GM21390 (cell line): ENCODE measurements around the gene SERTAD3.
"Not testable (repeated sequence)": the region's sequence is repeated elsewhere in the genome, so short reads cannot be mapped to it uniquely, and the experiment has no call there.

Source experiments
- ATAC-seq: cut with Tn5 transposase; IDR thresholded peaks from one replicate; pipeline ENCODE4 v1.9.1; 2021; ENCODE audit not compliant: unreplicated experiment

SERTAD3 gene

DNA sequence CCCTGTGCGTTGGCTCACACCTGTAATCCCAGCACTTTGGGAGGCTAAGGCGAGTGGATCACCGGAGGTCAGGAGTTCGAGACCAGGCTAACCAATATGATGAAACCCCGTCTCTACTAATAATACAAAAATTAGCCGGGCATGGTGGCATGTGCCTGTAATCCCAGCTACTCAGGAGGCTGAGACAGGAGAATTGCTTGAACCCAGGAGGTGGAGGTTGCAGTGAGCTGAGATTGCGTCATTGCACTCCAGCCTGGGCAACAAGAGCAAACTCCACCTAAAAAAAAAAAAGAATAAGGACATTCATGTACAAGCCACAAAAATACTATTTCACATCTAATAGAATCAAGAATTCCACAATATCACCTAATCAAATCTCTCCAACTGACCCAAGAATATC, 15.9 kb downstream of the SERTAD3 start:
- ATAC-seq, result not testable (repeated sequence)

DNA sequence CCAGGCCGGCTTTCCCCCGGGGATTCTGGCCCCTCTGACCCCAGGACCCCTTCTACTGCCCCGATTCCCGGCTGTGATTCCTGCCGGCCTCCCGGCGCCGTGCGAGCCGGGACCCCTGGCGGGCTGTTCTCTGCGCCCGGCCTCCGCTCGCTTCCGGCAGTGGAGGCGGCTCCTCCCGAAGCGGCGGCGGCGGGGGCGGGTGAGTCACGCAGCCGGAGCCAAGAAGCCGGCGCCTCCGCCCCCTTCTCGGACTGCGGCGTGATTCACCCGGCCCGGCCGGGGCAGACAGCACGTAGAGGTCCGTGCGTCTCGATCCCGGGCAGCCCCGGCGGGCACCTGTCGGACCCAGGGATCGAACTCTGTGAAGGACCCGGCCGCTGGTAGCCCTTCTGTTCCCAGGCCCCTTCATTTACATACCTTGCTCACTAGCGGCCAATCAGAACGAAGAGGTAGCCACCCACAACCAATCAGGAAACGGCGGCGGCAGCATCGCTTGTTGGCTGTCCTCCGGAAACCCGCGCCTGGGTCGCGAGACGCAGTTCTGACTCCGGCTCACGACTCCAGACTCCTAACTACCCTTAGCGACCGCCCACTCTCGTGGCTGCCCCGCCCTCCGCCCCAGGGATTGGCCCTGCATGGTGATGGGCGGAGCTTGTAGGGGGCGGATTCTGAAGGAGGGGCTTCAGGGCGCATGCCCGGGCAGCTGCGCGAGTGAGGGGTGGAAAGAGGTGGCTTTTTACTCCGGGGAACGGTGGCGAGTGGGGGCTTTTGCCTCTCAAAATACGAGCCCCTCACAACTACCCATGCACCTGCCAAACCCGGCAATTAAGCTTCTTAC, 18.5 kb downstream of the SERTAD3 start, which contains the start of gene SERTAD1:
Gene SERTAD1, minus strand, starts transcription at position 543 of the 838 bp plus-strand sequence. CDS start 2,446 bp downstream, outside the sequence.
- peak; percentile 78 for ATAC-seq

DNA sequence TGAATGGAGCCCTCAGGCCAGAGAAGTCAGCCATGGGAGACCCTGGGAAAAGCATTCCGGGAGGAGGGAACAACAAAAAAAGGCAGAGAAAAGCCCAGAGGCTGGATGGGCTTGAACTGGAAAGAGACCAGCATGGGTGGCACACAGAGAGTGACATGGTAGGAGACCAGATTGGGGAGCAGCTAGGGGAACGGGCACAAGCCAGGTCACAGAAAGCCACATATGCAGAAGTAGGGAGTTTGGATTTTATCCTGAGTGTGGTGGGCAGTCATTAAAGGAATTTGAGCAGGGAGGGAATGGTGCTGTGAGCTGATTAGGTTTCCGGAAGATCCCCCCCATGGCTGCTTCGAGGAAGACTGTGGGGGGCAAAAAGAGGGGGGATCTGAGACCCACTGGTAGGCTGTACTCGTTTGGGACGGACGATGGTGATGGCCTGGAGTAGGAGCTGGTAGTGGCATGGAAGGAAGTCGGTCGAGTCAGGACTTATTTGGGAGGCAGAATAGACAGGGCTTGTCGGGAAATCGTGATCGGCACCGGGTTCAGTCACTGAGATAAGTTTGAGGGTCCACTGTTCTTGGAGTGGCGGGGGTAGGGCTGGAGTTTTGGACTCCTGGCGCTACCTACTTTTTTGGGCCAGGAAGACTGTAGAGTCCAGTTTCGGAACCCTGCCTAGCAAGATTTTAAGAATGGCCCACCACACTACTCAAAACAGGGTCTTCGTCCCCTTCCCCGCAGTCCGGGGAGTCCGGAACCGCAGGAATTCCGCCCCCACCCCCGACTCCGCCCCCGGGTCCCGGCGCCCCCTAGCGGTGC, 19.3 kb downstream of the SERTAD3 start:
- no peak for ATAC-seq

DNA sequence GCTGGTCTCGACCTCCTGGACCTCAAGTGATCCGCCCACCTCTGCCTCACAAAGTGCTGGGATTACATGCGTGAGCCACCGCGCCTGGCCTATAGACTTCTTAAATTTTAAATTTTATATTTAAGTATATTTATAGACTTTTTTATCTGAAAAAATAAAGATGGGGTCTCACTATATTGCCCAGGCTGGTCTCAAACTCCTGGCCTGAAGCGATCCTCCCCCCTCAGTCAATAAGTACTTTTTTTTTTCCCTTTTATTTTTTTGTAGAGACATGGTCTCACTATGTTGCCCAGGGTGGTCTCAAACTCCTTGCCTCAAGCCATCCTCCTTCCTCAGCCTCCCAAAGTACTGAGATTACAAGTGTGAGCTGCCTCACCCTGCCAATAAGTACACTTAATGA, 20.2 kb downstream of the SERTAD3 start:
- no peak for ATAC-seq

DNA sequence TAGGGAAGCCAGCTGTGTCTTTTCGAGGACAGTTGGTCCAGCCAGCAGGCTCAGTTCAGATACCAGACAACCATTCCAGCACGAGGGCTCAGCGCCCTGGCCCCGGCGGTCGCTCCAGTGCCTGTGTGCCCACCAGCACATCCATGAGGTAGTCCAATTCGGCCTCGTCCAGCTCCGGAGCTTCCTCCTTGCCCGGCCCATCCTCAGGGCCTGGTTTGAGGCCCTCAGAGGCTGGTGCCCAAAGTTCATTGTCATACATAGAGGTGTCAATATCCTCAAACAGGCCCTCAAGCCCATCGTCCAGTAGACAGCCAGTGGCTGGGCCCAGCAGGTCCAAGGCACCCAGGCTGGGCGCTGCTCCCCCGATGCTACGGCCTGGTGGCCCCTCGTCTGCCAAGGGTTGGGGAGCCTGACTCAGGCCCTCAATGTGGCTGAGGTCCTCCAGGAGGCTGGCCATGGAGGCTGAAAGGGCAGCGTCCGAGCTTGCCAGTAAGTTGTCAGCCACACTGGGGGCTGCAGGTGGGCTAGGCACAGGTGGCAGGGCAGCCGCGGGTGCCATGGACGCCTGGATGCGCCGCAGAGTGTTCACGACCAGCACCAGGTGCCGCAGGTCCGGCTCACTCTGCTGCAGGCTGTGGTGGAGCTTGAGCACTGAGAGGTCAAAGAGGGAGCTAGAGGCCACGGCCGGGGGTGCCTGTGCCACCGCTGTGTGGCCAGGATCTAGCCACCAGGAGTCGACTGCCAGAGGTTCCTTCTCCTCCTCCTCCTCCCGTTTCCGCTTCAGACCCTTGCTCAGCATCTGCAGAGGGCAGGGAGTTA, 21.2 kb downstream of the SERTAD3 start:
- no peak for ATAC-seq

DNA sequence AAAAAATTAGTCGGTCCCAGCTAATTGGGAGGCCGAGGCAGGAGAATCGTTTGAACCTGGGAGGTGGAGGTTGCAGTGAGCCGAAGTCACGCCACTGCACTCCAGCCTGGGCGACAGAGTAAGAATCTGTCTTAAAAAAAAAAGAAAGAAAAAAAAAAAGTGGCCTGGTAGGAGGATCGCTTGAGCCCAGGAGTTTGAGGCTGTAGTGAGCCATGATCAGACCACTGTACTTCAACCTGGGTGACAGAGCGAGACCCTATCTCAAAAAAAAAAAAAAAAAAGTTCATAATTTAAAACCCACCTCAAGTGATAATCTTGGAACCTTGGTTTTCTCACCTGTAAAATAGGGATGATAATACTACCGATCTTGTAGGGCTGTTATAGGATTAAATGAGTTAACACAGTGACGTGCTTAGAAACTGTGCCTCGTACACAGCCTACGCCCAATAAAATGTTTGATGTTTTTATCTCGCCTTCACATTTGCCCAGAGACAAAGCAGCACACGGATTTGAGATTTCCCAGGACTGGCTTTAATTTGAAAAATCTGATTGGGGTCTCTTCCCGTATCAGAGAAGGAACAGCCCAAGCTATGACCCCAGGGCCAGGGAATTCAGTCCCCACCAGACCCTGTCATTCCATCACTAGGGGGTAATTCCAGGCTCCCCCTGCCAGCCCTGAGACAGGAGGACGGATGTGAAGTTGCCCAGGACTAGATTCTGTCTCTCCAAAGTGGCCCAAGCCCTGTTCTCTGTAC, 22.0 kb downstream of the SERTAD3 start:
- ATAC-seq, result no peak

DNA sequence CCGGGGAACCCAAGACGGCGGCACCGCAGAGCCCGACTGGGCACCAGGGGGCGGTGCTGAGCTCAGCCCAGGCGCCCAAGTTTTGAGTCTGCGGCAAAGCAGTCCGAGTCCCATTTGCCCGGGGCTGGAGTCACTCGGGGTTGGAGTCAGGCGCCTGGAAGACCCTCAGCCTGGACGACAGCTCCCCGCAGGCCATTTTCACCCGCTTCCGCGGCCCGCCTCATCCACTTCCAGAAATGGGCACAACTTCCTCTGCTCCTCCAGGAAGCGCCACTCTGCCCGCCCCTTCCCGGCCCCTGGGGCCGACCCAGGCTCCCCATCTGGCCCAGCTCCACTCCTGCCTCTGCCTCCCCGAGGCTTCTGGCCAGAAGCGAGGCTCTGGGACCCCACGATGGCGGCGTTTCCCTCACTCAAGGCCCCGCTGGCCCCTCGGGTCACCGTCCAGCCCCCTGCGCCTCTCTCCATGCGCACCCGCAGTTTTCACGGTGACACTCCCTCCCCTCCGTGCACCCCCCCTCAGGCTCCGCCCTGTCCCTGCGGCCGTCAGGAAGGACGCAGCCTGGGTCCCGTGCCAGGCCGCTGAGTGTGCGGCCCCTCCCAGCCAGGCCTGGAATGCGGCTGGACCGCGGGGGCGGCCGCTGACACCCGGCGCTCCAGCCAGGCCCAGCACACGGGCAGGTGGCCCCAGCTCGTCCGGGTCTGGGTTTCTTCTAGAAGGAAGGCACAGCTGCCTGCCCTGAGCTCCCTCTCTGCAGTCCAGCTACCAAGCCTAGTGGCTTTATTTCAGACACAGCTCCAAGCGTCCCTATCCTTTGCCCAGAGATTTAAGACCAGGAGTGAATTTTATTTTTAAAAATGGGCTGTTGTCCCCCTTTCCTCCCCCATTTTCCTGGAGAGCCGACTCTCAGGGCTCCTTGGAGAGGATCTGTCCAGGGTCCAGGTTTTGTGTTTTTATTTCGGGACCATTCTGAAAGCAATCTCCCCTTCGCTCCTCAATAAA, 23.1 kb downstream of the SERTAD3 start:
- ATAC-seq, result peak; percentile 37

DNA sequence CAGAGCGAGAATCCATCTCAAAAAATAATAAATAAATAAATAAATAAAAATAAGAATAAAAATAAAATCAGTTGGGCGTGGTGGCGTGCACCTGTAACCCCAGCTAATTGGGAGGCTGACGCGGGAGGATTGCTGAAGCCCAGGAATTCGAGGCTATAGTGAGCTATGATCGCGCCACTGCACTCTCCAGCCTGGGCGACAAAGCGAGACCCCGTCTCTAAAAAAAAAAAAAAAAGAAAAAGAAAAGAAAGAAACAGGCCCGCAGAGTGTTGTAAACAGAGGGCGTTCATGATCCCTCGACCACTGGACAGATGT, 23.7 kb downstream of the SERTAD3 start:
- no peak for ATAC-seq

DNA sequence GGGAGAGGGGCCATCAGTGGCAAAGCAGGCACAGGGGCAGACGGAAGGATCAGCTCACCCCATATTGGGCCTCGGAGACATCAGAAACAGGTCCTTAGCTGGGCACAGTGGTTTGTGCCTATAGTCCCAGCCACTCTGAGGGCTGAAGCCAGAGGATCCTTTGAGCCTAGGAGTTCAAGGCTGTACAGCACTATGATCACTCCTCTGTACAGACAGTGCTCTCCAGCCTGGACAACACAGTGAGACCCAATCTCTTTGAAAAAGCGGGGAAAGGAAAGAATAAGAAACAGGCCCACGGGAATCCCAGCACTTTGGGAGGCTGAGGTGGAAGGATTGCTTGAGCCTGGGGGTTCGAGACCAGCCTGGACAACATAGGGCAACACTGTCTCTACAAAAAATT, 24.4 kb downstream of the SERTAD3 start:
- ATAC-seq, result no peak

DNA sequence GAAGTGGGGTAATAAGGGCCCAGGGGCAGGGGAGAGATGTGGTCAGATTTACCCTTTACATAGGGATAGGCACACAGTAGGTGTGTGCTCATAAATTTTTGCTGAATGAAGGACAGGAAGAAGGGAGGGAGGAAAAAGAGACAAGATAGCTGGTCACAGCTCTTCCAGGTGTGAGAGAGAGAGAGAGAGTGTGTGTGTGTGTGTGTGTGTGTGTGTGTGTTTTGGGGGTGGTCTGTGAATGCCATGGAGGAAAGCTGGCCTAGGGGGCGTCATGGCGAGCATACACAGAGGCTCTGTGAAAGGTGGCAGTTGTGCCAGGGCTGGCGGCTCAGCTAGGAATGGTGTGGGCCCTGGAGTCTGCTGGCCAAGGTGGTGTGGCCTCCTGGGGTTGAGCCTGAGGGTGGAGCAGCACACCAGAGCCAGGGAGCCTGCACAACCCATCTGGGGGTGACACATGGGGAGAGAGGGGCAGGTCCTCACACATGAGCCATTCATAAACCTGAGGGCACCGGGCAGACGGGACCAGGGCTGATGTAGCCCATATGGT, 25.0 kb downstream of the SERTAD3 start:
- no peak for ATAC-seq

DNA sequence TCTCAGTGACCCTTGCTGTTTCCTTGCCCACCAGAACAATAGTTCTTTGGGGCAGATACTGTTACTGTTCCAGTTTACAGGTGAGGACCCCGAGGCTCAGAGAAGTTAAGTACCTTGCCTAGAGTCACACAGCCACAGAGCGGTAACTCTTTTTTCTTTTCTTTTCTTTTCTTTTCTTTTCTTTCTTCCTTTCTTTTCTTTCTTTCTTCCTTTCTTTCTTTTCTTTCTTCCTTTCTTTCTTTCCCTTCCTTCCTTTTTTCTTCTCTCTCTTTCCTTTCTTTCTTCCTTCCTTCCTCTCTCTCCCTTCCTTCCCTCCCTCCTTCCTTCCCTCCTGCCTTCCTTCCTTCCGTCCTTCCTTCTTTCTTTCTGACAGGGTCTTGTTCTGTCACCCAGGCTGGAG, 26.1 kb downstream of the SERTAD3 start:
- ATAC-seq, result no peak

DNA sequence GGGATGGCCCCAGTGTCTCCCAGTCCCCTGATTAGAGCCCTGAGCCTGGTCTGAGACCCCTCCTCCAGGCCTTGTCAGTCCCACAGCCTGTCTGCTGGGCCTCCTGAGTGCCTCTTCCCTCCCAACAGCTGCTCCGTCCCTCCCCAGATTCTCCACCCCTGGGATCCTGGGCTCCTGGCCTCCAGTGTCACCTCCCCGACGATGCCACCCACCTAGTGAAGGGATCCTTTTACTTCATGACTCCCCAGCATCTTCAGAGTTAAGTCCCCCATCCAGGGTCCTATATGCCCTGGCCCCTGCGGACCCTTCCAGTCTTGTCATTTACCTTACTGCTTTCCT, 26.5 kb downstream of the SERTAD3 start:
- no peak for ATAC-seq

DNA sequence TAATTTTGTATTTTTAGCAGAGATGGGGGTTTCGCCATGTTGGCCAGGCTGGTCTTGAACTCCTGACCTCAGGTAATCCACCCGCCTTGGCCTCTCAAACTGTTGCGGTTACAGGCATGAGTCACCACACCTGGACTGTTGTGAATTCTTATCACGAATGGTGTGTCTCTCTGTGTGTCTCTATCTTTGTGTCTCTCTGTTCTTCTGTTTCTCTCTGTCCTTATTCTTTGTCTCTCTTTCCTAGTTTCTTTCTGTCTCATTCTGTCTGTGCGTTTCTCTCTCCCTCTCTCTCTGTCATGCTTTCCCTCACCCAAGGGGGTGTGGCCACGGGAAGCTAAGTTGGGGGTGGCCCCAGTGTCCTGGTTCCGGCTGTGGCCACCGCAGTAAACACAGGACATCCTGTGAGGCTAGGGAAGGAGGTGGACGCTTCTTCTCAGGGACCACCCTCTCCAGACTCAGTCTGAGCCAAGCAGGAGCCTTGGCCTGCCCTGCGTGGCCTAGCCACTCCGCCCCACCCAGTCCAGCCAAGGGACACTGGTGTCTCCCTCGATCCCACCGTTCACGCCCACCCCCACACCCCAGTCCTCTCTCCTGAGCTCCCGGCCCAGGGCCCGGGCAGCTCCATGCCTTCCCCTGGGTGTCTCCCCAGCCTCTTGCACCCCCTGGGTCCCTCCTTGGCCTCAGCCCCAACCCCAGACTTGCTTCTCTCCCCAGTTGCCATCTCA, 27.1 kb downstream of the SERTAD3 start:
- no peak for ATAC-seq

DNA sequence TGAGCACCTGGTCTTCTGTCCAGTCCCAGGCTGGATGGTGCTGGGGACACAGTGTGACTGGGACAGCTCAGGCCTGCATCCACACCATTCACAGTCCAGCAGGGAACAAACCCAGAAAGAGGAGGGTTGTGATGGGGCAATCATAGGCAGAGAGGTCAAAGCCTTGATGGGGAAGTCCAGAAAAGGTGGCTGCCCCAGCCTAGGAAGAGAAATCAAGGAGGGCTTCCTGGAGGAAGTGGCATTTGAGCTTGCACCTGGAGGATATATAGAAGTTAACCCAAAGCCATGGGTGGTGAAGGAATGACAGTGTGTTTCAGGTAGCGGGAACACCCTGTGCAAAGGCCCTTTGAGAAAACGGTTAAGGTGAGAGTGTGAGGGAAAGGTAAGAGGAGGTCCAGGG, 28.4 kb downstream of the SERTAD3 start:
- no peak for ATAC-seq

DNA sequence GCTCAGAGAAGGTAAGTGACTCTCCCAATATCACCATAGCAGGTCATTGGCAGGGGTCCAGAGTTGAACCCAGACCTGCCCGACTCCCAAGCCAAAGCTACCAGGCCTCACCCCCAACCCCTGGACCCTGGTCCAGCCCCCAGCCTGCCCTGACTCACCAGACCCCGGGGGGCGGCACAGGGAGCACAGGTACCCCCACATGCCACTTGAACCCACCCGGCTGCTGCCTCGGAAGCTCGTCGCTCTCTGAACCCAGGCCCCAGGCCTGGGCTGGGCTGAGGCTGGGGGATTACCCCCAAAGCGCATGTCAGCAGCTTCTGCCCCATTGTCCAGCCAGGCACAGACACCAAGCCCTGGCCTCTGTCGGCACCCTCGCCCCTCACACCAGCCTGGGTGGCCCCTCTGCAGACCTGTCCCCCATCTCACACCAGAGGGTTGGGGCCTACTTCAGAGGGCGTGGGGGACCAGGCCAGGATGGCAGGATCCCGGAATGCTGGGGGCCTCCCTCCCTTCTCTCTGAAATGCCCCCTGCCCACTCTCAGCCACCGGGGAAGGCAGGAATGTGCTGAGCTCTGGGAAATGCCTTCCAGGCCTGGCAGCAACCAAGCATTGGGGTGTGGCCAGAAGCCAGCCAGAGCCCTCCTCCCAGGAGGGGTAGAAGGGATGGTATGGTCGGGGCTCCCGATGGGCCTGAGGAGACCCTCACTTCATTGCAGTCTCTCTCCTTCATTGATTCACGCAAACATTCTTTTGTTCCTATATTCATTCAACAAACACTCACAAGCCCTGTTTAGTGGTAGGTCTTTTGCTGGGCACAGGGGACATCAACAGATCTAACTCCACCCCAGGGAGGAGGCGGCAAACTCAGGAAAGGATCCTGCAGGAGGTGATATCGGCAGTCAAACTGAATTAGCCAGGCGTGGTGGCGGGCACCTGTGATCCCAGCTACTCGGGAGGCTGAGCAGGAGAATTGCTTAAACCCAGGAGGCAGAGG, 29.3 kb downstream of the SERTAD3 start:
- no peak for ATAC-seq

DNA sequence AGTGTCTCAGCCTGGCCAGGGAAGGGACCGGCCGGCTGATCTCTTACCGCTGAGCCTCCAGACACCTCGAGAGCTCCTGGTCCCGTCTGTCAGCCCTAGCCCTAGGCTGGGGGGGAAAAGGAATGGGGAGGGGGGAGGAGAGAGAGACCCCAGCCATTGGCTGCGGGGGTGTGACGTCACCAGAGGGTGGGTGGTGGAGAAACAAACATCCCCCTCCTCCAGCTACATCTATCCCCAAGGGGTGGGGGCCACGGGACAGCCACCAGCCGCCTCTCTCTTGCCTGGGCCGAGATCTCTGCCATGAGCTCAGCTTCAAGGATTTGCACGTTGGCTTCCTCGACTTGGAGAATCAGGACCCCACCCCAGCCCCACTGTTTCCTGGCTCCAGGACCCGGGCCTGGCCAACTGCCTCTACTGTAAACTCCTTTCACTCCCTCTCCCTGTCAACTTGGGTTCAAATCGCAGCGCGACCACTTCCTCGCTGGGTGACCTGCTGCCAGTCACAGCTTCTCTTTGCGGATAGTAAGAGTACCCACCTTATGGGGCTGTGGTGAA, 30.8 kb downstream of the SERTAD3 start, which contains the start of gene PRX:
Gene PRX, minus strand, starts transcription at position 88 of the 555 bp plus-strand sequence. CDS start 5,446 bp downstream, outside the sequence.
- no peak for ATAC-seq

DNA sequence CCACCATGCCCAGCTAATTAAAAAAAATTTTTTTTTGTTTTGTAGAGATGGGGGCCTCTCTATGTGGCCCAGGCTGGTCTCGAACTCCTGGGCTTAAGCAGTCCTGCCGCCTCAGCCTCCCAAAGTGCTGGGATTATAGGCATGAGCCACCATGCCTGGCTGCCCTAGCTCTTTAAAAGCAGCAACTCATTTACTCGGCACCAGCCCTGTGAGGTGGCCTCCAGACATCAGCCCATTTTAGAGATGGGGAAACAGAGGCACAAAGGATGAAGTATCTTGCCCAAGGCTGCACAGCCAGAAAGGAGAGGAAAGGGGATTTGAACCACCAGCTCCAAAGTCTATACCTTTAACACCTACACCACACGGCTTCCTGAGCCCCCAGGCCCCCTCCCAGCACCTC, 31.3 kb downstream of the SERTAD3 start:
- ATAC-seq, result no peak
